ENCODE results near the gene HRH3. TPM values are rescaled to one million over a fixed set of nuclear protein-coding genes. Genes with fewer than 3 reads are reported as not detected.

The HRH3 gene
- total and polyA plus RNA-seq, 2 donors (not counting 1 experiment from before 2014, with no cell fraction given), result not detected

DNA sequence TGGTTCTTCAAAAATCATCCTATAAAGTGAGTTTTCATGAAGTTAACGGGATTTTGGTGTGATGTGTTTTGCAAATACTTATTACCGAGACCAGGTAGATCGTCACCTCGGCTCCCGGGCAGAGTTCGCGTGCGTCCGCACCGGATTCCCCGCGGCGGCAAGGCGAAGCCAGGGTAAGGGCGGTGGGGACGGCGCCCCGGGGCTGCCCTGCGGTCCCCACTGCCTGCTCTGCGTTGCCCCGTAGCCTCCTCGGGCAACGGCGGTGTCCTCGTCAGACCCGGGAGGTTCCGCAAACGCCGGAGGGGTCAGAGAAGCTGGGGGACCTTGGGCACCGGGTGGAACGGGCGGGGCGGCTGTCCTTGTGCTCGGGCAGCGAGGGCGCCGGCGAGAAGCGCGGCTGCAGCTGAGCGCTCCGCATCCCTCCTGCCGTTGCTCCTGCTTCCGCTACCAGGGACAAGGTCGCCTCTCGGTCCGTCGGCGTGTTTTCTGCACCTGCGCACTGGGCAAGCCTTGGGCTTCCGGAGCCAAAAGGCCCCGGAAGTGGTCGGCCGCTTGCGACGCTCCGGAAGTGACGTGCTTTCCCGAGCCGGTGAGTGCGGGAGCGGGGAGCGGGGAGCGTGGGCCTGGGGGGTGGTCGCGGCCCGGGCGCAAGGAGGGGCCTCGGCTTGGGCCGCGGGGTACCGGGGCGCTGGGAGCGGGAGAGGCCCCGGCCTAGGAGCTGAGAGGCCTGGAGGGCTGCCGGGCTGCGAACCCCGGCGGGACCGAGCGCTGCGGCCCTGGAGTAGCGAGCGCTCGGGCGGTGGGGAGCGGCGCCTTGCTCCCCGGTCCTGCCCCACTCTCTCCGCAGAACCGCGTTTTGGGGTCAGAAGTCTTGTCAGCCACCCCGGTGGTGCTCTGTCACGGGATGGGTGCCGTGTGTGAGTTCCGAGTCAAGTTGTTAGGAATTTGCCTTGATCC lies 37.3 kb downstream of the HRH3 start, which contains the start of gene MTG2:
Gene MTG2 (plus strand): TSS at position 560 of the 957 bp plus-strand sequence. CDS start 10,393 bp downstream, outside the sequence.
- H3K9ac ChIP-seq (ENCODE audit: low read length), result peak within 1 kb of the TSS; percentile 95
- H3K4me3 ChIP-seq (ENCODE audit: control extremely low read depth in 1 of 5, extremely low read depth in 1 of 5, insufficient read depth in 1 of 5, low read depth in 2 of 5, low read length in 4 of 5), result peak within 1 kb of the TSS; percentile 81 to 88 (median 84)
- peak within 1 kb of the TSS; percentile 86 to 97 for H3K27ac ChIP-seq (ENCODE audit: low read length in 2 of 2)
- peak within 1 kb of the TSS; percentile 98 for H3K27ac Mint-ChIP-seq
- H3K4me1 Mint-ChIP-seq, result peaks cover 39% of the 10 kb centered on the region
- H3K36me3 ChIP-seq (replicated peaks in 1 of 2; ENCODE audit: control extremely low read depth in 1 of 2, control insufficient read depth in 1 of 2, extremely low read depth in 1 of 2, insufficient read depth in 2 of 2, low read length in 1 of 2), result no peaks in the 10 kb centered on the region
- ATAC-seq (ENCODE audit: low read depth) (peak; percentile 90), DNase-seq (peak; percentile 96)
- H3K9me3 Mint-ChIP-seq (ENCODE audit: insufficient read depth), result no peaks in the 10 kb centered on the region
- H2AFZ ChIP-seq (ENCODE audit: insufficient read depth, low read depth, low read length, poor library complexity, severe bottlenecking), result peak within 1 kb of the TSS; percentile 93
- ChIA-PET CTCF (no interaction called here), POLR2A (no interaction called here)
- peaks cover 45% of the 10 kb centered on the region for H3K79me2 ChIP-seq (ENCODE audit: control insufficient read depth, insufficient read depth, low read length)
- peaks cover 13 to 18% of the 10 kb centered on the region in 2 donors for H3K4me1 ChIP-seq (ENCODE audit: control insufficient read depth in 2 of 2, insufficient read depth in 2 of 2, low read length in 2 of 2)
- peak within 1 kb of the TSS; percentile 96 for H3K4me2 ChIP-seq (replicated peaks; ENCODE audit: low read depth, low read length, poor library complexity, severe bottlenecking)
- intact Hi-C loops (cut with micrococcal nuclease), result loop anchor here (1.0 to 5.0 kb wide), 6 partner anchors 39 to 770 kb away; partner anchors contain the start of genes ADRM1, LSM14B, OSBPL2 and PSMA7
- TF ChIP-seq, protein P1, sequence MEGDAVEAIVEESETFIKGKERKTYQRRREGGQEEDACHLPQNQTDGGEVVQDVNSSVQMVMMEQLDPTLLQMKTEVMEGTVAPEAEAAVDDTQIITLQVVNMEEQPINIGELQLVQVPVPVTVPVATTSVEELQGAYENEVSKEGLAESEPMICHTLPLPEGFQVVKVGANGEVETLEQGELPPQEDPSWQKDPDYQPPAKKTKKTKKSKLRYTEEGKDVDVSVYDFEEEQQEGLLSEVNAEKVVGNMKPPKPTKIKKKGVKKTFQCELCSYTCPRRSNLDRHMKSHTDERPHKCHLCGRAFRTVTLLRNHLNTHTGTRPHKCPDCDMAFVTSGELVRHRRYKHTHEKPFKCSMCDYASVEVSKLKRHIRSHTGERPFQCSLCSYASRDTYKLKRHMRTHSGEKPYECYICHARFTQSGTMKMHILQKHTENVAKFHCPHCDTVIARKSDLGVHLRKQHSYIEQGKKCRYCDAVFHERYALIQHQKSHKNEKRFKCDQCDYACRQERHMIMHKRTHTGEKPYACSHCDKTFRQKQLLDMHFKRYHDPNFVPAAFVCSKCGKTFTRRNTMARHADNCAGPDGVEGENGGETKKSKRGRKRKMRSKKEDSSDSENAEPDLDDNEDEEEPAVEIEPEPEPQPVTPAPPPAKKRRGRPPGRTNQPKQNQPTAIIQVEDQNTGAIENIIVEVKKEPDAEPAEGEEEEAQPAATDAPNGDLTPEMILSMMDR (IDR thresholded peaks at IDR 0.05), result no peak
- no peak for TF ChIP-seq EZH2 (IDR thresholded peaks at IDR 0.05; ENCODE audit: borderline replicate concordance, insufficient read depth, low read depth, low read length, poor library complexity, severe bottlenecking)
- under 1% methylated on average over 92 of the region's 96 CpGs for WGBS (ENCODE audit: insufficient coverage)
- no peaks in the 10 kb centered on the region for H3K27me3 ChIP-seq (replicated peaks in 1 of 4; ENCODE audit: control extremely low read depth in 1 of 4, control insufficient read depth in 3 of 4, insufficient read depth in 4 of 4, low read length in 3 of 4)
- H4K20me1 ChIP-seq (ENCODE audit: control insufficient read depth, insufficient read depth, low read length, poor library complexity, severe bottlenecking), result peaks cover 14% of the 10 kb centered on the region
- no peaks in the 10 kb centered on the region for H3K9me3 ChIP-seq (ENCODE audit: control extremely low read depth in 1 of 3, control insufficient read depth in 2 of 3, insufficient read depth in 1 of 3, low read length in 2 of 3)
- H3K4me3 Mint-ChIP-seq, result peak within 1 kb of the TSS; percentile 97
- H3K27me3 Mint-ChIP-seq, result no peaks in the 10 kb centered on the region

All from B cell (primary cell).